Activated CD4-positive, alpha-beta memory T cell treated with anti-CD3 and anti-CD28 coated beads, Interleukin-2, amount 10 ng/mL, durations not matched to agents 7 days and 5 days (primary cell): ENCODE data around the gene MMP24OS. TPM values are rescaled to one million over a fixed set of nuclear protein-coding genes. Genes with fewer than 3 reads are reported as not detected.
A peak's percentile ranks its signal among the peaks of the same experiment; 100 is the strongest.

Experiments used
- CTCF ChIA-PET: fragments of 350-600 bp; sonication (Branson Sonifier 250); formaldehyde crosslinking; loops from one replicate; lab custom pipeline; 2021; ENCODE audit warnings: antibody characterized with exemption, inconsistent platforms; lab: Charles Lee
- POLR2A ChIA-PET: fragments of 350-600 bp; sonication (Branson Sonifier 250); formaldehyde crosslinking; loops from one replicate; lab custom pipeline; 2021; ENCODE audit warnings: antibody characterized with exemption; lab: Charles Lee
- DNase-seq: peaks from one replicate; pipeline ENCODE4 v3.0.0-alpha.2; 2020
- H3K27ac Mint-ChIP-seq: one replicate; pipeline ENCODE4 v1.8.0; 2021; ENCODE audit warnings: mild to moderate bottlenecking, mixed read lengths
- H3K27me3 Mint-ChIP-seq: one replicate; pipeline ENCODE4 v1.8.0; 2021; ENCODE audit warnings: mixed read lengths
- H3K36me3 Mint-ChIP-seq: one replicate; pipeline ENCODE4 v1.8.0; 2021; ENCODE audit warnings: low read depth, mixed read lengths
- H3K4me1 Mint-ChIP-seq: one replicate; pipeline ENCODE4 v1.8.0; 2021; ENCODE audit warnings: mixed read lengths
- H3K4me3 Mint-ChIP-seq: one replicate; pipeline ENCODE4 v1.8.0; 2021; ENCODE audit warnings: mild to moderate bottlenecking, mixed read lengths
- H3K9me3 Mint-ChIP-seq: one replicate; pipeline ENCODE4 v1.8.0; 2021; ENCODE audit warnings: mixed read lengths
- total RNA-seq, 2 experiments: library from RNA; stranded (reverse); gene quantifications; one replicate each; pipeline ENCODE4 v1.2.3, GENCODE V29; 2021

MMP24OS gene
- total RNA-seq, 2 experiments from 2014 or later = 45.6 to 48.7 TPM

- H3K27ac Mint-ChIP-seq = no peak overlapping the region
- H3K9me3 Mint-ChIP-seq = no peaks in the 10 kb centered on the region
- no peaks in the 10 kb centered on the region for H3K36me3 Mint-ChIP-seq
- H3K4me1 Mint-ChIP-seq = peaks cover 28% of the 10 kb centered on the region
- CTCF ChIA-PET = interaction anchor here (0.8 to 1.4 kb wide), 3 partner anchors 20 to 152 kb away, joined by 3 to 4 read pairs (median 3); no protein-coding TSS in a partner anchor
- no peaks in the 10 kb centered on the region for H3K27me3 Mint-ChIP-seq
- POLR2A ChIA-PET = no interaction called here
- no peak for DNase-seq
- no peak overlapping the region for H3K4me3 Mint-ChIP-seq
Measured at GRCh38 chr20:35248641-35249475, 29.1 kb downstream of the MMP24OS start.

GRCh38 chr20:35246723-35247122, 31.2 kb downstream of the MMP24OS start:
- ChIA-PET POLR2A (no interaction called here), CTCF (interaction anchor here (1.3 kb wide), 1 partner anchor 23 kb away, joined by 3 read pairs; no protein-coding TSS in a partner anchor)
- DNase-seq = no peak
- H3K4me1 Mint-ChIP-seq = peaks cover 14% of the 10 kb centered on the region
- no peaks in the 10 kb centered on the region for H3K27me3 Mint-ChIP-seq
- no peaks in the 10 kb centered on the region for H3K36me3 Mint-ChIP-seq
- H3K9me3 Mint-ChIP-seq = no peaks in the 10 kb centered on the region
- H3K4me3 Mint-ChIP-seq = no peak overlapping the region
- H3K27ac Mint-ChIP-seq = no peak overlapping the region

DNA sequence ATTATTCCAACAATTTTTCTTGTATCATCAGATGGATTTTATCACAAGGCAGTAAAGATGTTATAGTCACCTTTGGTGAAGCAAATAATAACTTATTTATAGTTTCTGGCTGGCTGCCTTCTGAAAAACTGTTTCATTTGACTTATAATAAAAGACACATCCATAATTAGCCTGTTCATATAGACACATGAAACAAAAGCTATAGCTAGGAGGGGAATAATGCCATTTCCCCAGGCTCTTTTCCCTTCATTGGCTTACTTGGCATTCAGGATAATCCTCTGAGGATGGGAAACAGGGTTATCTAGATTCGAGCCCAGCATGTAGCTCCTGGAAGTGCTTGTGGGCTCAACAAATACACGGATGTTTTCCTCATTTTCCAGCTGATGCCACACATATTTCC, 33.9 kb downstream of the MMP24OS start:
- ChIA-PET POLR2A (no interaction called here), CTCF (interaction anchor here (1.0 kb wide), 1 partner anchor 99 kb away, joined by 3 read pairs; no protein-coding TSS in a partner anchor)
- DNase-seq = no peak
- H3K27ac Mint-ChIP-seq = no peak overlapping the region
- H3K27me3 Mint-ChIP-seq = peaks cover 4% of the 10 kb centered on the region
- H3K9me3 Mint-ChIP-seq = no peaks in the 10 kb centered on the region
- H3K4me1 Mint-ChIP-seq = no peaks in the 10 kb centered on the region
- H3K36me3 Mint-ChIP-seq = no peaks in the 10 kb centered on the region
- no peak overlapping the region for H3K4me3 Mint-ChIP-seq

GRCh38 chr20:35243317-35243716, 34.6 kb downstream of the MMP24OS start:
- Mint-ChIP-seq H3K4me3 (no peak overlapping the region), H3K4me1 (peaks cover 3% of the 10 kb centered on the region), H3K36me3 (no peaks in the 10 kb centered on the region), H3K27ac (no peak overlapping the region), H3K27me3 (peaks cover 6% of the 10 kb centered on the region), H3K9me3 (no peaks in the 10 kb centered on the region)
- ChIA-PET CTCF (no interaction called here), POLR2A (no interaction called here)
- no peak for DNase-seq

DNA sequence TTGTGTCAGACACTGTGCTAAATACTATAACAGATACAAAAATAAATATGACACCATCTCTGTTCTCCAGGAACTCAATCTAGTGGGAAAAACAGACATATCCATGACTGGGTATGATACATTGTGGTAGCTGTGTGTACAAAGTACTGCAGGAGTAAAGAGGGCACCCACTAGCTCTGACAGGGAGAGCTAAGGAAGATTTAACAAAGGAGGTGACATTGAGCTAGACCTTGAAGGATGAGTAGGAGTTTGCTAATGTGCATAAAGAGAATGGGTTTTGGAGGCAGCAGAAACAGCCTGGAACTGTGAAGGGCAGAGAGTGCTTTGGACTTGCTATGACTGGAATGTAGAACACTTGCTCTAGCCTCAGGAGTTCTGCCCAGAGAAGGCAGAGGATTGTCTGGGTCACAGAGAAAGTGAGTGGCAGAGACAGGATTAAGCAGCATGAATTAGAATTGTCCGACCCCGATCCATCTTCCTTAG, 37.1 kb downstream of the MMP24OS start:
- POLR2A ChIA-PET = no interaction called here
- peaks cover 6% of the 10 kb centered on the region for H3K27me3 Mint-ChIP-seq
- H3K36me3 Mint-ChIP-seq = no peaks in the 10 kb centered on the region
- no peak for DNase-seq
- H3K4me1 Mint-ChIP-seq = peaks cover 3% of the 10 kb centered on the region
- no peak overlapping the region for H3K27ac Mint-ChIP-seq
- no peak overlapping the region for H3K4me3 Mint-ChIP-seq
- H3K9me3 Mint-ChIP-seq = no peaks in the 10 kb centered on the region
- CTCF ChIA-PET = no interaction called here

DNA sequence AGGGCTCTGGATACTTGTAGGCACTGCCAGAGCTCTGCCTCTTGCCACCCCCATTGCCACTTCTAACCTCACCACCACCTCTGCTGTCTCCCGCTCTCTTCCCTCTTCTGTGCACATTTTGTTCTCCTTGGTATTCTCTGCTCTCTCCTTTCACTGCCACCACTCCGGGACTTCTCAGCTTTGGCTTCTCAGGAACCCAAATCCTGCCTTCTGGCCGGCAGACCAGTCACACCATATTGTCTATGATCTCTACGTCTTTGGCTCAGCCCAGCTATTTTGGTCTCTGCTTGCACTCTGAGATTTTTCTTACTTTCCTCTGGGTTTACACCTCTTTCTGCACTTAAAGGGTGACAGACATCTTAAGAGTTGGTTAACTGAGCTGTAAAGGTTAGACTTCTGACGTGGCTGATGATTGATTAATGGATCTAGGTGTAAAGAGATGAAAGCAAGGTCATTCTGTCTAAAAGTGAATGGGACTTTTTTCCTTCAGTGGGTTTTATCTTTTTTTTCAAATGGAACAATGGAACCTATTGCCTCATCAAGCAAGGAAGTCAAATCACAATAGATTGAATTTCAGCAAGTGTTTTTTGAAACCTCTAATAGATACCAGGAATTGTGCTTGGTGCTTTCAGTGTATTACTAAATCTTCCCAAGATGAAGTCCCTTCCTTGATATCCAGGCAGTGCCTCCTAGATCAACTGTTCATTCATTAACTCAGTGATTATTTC, 37.7 kb downstream of the MMP24OS start:
- no peaks in the 10 kb centered on the region for H3K9me3 Mint-ChIP-seq

GRCh38 chr20:35238735-35239134, 39.2 kb downstream of the MMP24OS start:
- ChIA-PET POLR2A (no interaction called here), CTCF (interaction anchor here (1.2 kb wide), 2 partner anchors 30 to 142 kb away, joined by 3 to 4 read pairs; no protein-coding TSS in a partner anchor)
- DNase-seq = no peak

More for the DNA sequence above, 37.7 kb downstream of the MMP24OS start:
- peaks cover 6% of the 10 kb centered on the region for H3K27me3 Mint-ChIP-seq
- H3K4me1 Mint-ChIP-seq = peaks cover 3% of the 10 kb centered on the region
- no peak overlapping the region for H3K4me3 Mint-ChIP-seq
- H3K36me3 Mint-ChIP-seq = peaks cover 2% of the 10 kb centered on the region
- CTCF ChIA-PET = no interaction called here
- DNase-seq = no peak
- H3K27ac Mint-ChIP-seq = no peak overlapping the region
- POLR2A ChIA-PET = no interaction called here

DNA sequence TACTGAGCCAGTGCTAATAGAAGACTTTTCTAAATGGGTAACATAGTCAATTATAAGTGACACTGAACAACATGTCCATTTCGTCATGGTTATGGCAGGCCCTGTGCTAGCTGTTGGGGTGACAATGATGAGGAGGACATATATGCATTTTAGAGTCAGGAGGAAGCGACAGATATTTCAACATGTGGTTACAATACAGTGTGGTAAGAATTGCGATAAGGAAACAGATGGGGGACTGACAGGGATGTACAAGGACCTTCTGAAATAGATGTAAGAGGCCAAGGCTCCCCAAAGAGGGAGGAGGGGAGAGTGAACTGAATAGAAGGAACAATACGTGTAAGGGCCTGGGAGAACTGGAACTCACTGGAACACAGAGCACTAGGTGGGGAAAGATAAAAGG, 39.8 kb downstream of the MMP24OS start:
- Mint-ChIP-seq H3K4me1 (peaks cover 3% of the 10 kb centered on the region), H3K27me3 (peaks cover 6% of the 10 kb centered on the region), H3K4me3 (no peak overlapping the region), H3K9me3 (no peaks in the 10 kb centered on the region), H3K27ac (no peak overlapping the region), H3K36me3 (peaks cover 2% of the 10 kb centered on the region)
- ChIA-PET CTCF (interaction anchor here (1.2 kb wide), 2 partner anchors 31 to 142 kb away, joined by 3 to 4 read pairs; no protein-coding TSS in a partner anchor), POLR2A (no interaction called here)
- no peak for DNase-seq

More at GRCh38 chr20:35238735-35239134, 39.2 kb downstream of the MMP24OS start:
- no peak overlapping the region for H3K4me3 Mint-ChIP-seq
- peaks cover 3% of the 10 kb centered on the region for H3K4me1 Mint-ChIP-seq
- H3K36me3 Mint-ChIP-seq = peaks cover 2% of the 10 kb centered on the region
- peaks cover 6% of the 10 kb centered on the region for H3K27me3 Mint-ChIP-seq
- no peak overlapping the region for H3K27ac Mint-ChIP-seq
- no peaks in the 10 kb centered on the region for H3K9me3 Mint-ChIP-seq

GRCh38 chr20:35237486-35237885, 40.4 kb downstream of the MMP24OS start:
- peaks cover 3% of the 10 kb centered on the region for H3K4me1 Mint-ChIP-seq
- no peak overlapping the region for H3K4me3 Mint-ChIP-seq
- H3K36me3 Mint-ChIP-seq = peaks cover 2% of the 10 kb centered on the region
- no peaks in the 10 kb centered on the region for H3K9me3 Mint-ChIP-seq
- ChIA-PET POLR2A (no interaction called here), CTCF (no interaction called here)
- DNase-seq = no peak
- H3K27ac Mint-ChIP-seq = no peak overlapping the region
- H3K27me3 Mint-ChIP-seq = peaks cover 6% of the 10 kb centered on the region

DNA sequence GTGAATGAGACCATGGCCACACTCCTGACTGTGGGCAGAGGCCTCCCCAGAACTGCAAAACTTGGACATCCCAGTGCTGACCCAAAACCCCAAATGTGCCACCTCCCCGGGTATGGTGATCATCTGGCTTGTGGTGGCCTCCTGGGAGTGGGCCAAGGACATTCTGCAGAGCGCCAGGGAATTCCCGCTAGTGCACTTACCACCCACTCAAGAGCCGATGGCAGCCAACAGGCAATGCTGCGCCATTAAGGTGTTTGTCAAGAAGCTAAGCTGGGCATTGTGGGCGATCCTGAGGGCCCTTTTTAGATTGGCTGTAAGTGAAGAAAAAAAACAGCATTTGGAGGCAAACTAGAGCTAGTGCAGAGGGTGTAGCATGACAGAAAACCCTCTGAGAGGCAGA, 42.0 kb downstream of the MMP24OS start:
- peaks cover 2% of the 10 kb centered on the region for H3K36me3 Mint-ChIP-seq

GRCh38 chr20:35232575-35232974, 45.3 kb downstream of the MMP24OS start:
- ChIA-PET CTCF (interaction anchor here (0.6 kb wide), 1 partner anchor 71 kb away, joined by 3 read pairs; no protein-coding TSS in a partner anchor), POLR2A (no interaction called here)
- Mint-ChIP-seq H3K27me3 (peaks cover 24% of the 10 kb centered on the region), H3K4me1 (peaks cover 2% of the 10 kb centered on the region), H3K27ac (no peak overlapping the region), H3K4me3 (no peak overlapping the region), H3K9me3 (no peaks in the 10 kb centered on the region), H3K36me3 (peaks cover 2% of the 10 kb centered on the region)
- no peak for DNase-seq

More for the DNA sequence above, 42.0 kb downstream of the MMP24OS start:
- Mint-ChIP-seq H3K27ac (no peak overlapping the region), H3K4me1 (peaks cover 5% of the 10 kb centered on the region), H3K27me3 (peaks cover 5% of the 10 kb centered on the region), H3K9me3 (no peaks in the 10 kb centered on the region), H3K4me3 (no peak overlapping the region)
- DNase-seq = no peak
- ChIA-PET POLR2A (no interaction called here), CTCF (no interaction called here)

GRCh38 chr20:35226884-35227681, 50.8 kb downstream of the MMP24OS start:
- Mint-ChIP-seq H3K27me3 (peaks cover 50% of the 10 kb centered on the region), H3K27ac (no peak overlapping the region), H3K4me3 (peak overlapping the region; percentile 52), H3K9me3 (no peaks in the 10 kb centered on the region), H3K36me3 (peaks cover 3% of the 10 kb centered on the region), H3K4me1 (peaks cover 12% of the 10 kb centered on the region)
- peak; percentile 51 for DNase-seq
- ChIA-PET POLR2A (interaction anchor here (1.4 kb wide), 1 partner anchor 80 kb away, joined by 3 read pairs; the partner anchor contains the start of gene EDEM2), CTCF (interaction anchor here (0.7 to 1.0 kb wide), 2 partner anchors 43 to 199 kb away, joined by 3 read pairs; no protein-coding TSS in a partner anchor)
